WTC11 (cell line): ENCODE measurements around the gene ZFPM1. TPM values are rescaled to one million over a fixed set of nuclear protein-coding genes. Genes with fewer than 3 reads are reported as not detected.

ENCODE experiments used
- ATAC-seq: fragments of 200-7000 bp; cut with Tn5 transposase; 2 replicates; pipeline ENCODE4 v1.10.0; 2021; ENCODE audit warnings: mild to moderate bottlenecking, moderate library complexity
- CTCF ChIA-PET: fragments of 300-600 bp; sonication (Branson Sonifier 250); formaldehyde crosslinking; loops from one replicate; lab custom pipeline; 2021; ENCODE audit warnings: antibody characterized with exemption; lab: Charles Lee
- POLR2A ChIA-PET: fragments of 350-600 bp; sonication (Branson Sonifier 250); formaldehyde crosslinking; loops from one replicate; lab custom pipeline; 2021; ENCODE audit warnings: antibody characterized with exemption; lab: Charles Lee
- DNase-seq: peaks from one replicate; pipeline ENCODE4 v3.0.0; 2021; ENCODE audit warnings: low spot score
- H3K27ac Mint-ChIP-seq: 2 replicates; pipeline ENCODE4 v1.8.0; 2021; ENCODE audit warnings: mixed read lengths
- H3K27me3 Mint-ChIP-seq: 2 replicates; pipeline ENCODE4 v1.8.0; 2021; ENCODE audit warnings: low read depth, mild to moderate bottlenecking, moderate library complexity, mixed read lengths
- H3K36me3 Mint-ChIP-seq: 2 replicates; pipeline ENCODE4 v1.8.0; 2021; ENCODE audit warnings: mixed read lengths
- H3K4me1 Mint-ChIP-seq: 2 replicates; pipeline ENCODE4 v1.8.0; 2022; ENCODE audit warnings: mixed read lengths
- H3K4me3 Mint-ChIP-seq: 2 replicates; pipeline ENCODE4 v1.8.0; 2021; ENCODE audit warnings: mild to moderate bottlenecking, moderate library complexity, mixed read lengths
- H3K9me3 Mint-ChIP-seq: 2 replicates; pipeline ENCODE4 v1.8.0; 2021; ENCODE audit warnings: mixed read lengths
- ATF2 ChIP-seq: sonication (generic); formaldehyde crosslinking; IDR thresholded peaks from 2 replicates; pipeline ENCODE4 v1.8.1; 2022; ENCODE audit warnings: low read depth, missing genetic modification reagents, borderline replicate concordance
- E2F1 ChIP-seq: sonication (generic); formaldehyde crosslinking; IDR thresholded peaks from 2 replicates; pipeline ENCODE4 v1.8.0; 2022; ENCODE audit warnings: mild to moderate bottlenecking, missing genetic modification reagents
- FOXK1 ChIP-seq: sonication (generic); formaldehyde crosslinking; IDR thresholded peaks from 2 replicates; pipeline ENCODE4 v1.8.0; 2022; ENCODE audit warnings: mild to moderate bottlenecking, moderate library complexity, missing genetic modification reagents
- FOXP1 ChIP-seq: sonication (generic); formaldehyde crosslinking; IDR thresholded peaks from 2 replicates; pipeline ENCODE4 v1.8.0; 2022; ENCODE audit warnings: missing genetic modification reagents, mild to moderate bottlenecking, moderate library complexity, borderline replicate concordance
- GABPB1 ChIP-seq: sonication (generic); formaldehyde crosslinking; IDR thresholded peaks from 2 replicates; pipeline ENCODE4 v1.8.1; 2023; ENCODE audit warnings: mild to moderate bottlenecking, missing genetic modification reagents
- JUN ChIP-seq: sonication (generic); formaldehyde crosslinking; IDR thresholded peaks from 2 replicates; pipeline ENCODE4 v1.8.0; 2023; ENCODE audit warnings: mild to moderate bottlenecking, missing genetic modification reagents
- KAT7 ChIP-seq: sonication (generic); formaldehyde crosslinking; IDR thresholded peaks from 2 replicates; pipeline ENCODE4 v1.8.1; 2023; ENCODE audit warnings: missing genetic modification reagents, mild to moderate bottlenecking, borderline replicate concordance
- MAX ChIP-seq: sonication (generic); formaldehyde crosslinking; IDR thresholded peaks from 2 replicates; pipeline ENCODE4 v1.8.0; 2022; ENCODE audit warnings: mild to moderate bottlenecking, missing genetic modification reagents
- MYBL2 ChIP-seq: sonication (generic); formaldehyde crosslinking; IDR thresholded peaks from 2 replicates; pipeline ENCODE4 v1.8.1; 2023; ENCODE audit warnings: mild to moderate bottlenecking, moderate library complexity, missing genetic modification reagents
- NR2C2 ChIP-seq: sonication (generic); formaldehyde crosslinking; IDR thresholded peaks from 2 replicates; pipeline ENCODE4 v1.8.0; 2022; ENCODE audit warnings: mild to moderate bottlenecking, missing genetic modification reagents
- NR3C1 ChIP-seq: sonication (generic); formaldehyde crosslinking; conservative IDR thresholded peaks from 2 replicates; pipeline ENCODE4 v1.8.1; 2023; ENCODE audit warnings: low read depth, mild to moderate bottlenecking, missing genetic modification reagents
- SMAD3 ChIP-seq: sonication (generic); formaldehyde crosslinking; IDR thresholded peaks from 2 replicates; pipeline ENCODE4 v1.8.0; 2022; ENCODE audit warnings: missing genetic modification reagents, mild to moderate bottlenecking, borderline replicate concordance
- ZNF121 ChIP-seq: sonication (generic); formaldehyde crosslinking; IDR thresholded peaks from 2 replicates; pipeline ENCODE4 v1.8.0; 2023; ENCODE audit warnings: missing genetic modification reagents
- ZNF423 ChIP-seq: fragments of 250-450 bp; sonication (Bioruptor Pico); IDR thresholded peaks from 2 replicates; pipeline ENCODE4 v2.1.2; 2022; ENCODE audit warnings: mild to moderate bottlenecking, moderate library complexity
- ZNF671 ChIP-seq: fragments of 250-450 bp; sonication (Bioruptor Pico); IDR thresholded peaks from 2 replicates; pipeline ENCODE4 v1.8.0; 2021; ENCODE audit warnings: mild to moderate bottlenecking
- ZSCAN18 ChIP-seq: fragments of 250-450 bp; sonication (Bioruptor Pico); IDR thresholded peaks from 2 replicates; pipeline ENCODE4 v2.1.2; 2022; ENCODE audit warnings: mild to moderate bottlenecking, moderate library complexity
- total RNA-seq: library from RNA; stranded (reverse); gene quantifications from 3 replicates; pipeline ENCODE4 v1.2.3, GENCODE V29; 2021
- TF ChIP-seq, protein P1 (sequence below): sonication (generic); formaldehyde crosslinking; IDR thresholded peaks from 2 replicates; pipeline ENCODE4 v1.8.1; 2023; ENCODE audit warnings: mild to moderate bottlenecking, missing genetic modification reagents, borderline replicate concordance
- TF ChIP-seq, protein P2 (sequence below): sonication (generic); formaldehyde crosslinking; IDR thresholded peaks from 2 replicates; pipeline ENCODE4 v1.8.1; 2023; ENCODE audit warnings: mild to moderate bottlenecking, missing genetic modification reagents

ZFPM1 gene
- total RNA-seq, 1 experiment from 2014 or later = 9.3 TPM

DNA sequence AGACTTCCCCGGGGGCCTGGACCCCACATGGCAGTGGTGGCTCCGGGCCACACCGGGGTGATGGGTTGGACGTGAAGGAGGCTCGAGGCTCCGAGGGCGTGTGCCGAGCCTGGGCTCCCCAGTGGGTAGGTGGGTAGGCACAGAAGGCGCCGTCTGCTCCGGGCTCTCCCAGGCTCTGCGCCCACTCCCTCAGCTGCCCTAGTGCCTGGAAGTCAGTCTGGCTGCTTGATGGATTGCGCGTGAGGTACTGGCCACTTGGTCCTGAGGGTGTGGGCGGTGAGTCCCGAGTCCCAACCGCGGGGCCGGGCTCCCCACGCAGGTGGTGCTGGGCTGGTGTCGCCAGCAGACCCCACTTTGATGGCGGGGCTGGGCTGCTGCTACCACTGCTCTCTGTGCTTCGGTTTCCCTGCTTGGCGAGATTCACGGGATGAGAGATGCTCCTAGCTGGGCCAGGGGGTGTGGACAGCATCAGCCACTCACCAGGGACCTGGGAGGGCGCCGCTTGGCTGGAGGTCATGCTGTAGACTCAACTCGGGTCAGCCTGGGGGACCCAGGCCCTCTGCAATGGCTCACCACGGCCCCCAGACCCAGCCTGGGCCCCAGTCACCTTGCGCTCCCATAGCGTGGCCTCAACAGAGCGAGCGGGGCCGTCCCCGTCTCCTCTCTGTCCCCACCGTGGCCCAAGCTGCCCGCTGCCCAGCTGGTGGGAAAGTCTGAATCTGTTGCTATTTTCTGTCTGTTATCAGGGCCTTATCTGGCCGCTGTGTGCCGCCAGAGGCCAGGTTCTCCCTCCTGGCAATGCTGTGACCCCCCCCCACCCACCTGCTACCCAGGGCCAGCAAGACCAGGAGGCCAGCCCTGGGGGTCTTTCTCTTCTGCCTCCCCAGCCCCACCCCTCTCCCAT lies 26.1 kb downstream of the ZFPM1 start (continued):
- TF ChIP-seq MAX (CRISPR knock-in tag) = no peak
- TF ChIP-seq ZNF121 = no peak

- TF ChIP-seq ZNF423 (CRISPR knock-in tag) = no peak
- TF ChIP-seq, protein P1, sequence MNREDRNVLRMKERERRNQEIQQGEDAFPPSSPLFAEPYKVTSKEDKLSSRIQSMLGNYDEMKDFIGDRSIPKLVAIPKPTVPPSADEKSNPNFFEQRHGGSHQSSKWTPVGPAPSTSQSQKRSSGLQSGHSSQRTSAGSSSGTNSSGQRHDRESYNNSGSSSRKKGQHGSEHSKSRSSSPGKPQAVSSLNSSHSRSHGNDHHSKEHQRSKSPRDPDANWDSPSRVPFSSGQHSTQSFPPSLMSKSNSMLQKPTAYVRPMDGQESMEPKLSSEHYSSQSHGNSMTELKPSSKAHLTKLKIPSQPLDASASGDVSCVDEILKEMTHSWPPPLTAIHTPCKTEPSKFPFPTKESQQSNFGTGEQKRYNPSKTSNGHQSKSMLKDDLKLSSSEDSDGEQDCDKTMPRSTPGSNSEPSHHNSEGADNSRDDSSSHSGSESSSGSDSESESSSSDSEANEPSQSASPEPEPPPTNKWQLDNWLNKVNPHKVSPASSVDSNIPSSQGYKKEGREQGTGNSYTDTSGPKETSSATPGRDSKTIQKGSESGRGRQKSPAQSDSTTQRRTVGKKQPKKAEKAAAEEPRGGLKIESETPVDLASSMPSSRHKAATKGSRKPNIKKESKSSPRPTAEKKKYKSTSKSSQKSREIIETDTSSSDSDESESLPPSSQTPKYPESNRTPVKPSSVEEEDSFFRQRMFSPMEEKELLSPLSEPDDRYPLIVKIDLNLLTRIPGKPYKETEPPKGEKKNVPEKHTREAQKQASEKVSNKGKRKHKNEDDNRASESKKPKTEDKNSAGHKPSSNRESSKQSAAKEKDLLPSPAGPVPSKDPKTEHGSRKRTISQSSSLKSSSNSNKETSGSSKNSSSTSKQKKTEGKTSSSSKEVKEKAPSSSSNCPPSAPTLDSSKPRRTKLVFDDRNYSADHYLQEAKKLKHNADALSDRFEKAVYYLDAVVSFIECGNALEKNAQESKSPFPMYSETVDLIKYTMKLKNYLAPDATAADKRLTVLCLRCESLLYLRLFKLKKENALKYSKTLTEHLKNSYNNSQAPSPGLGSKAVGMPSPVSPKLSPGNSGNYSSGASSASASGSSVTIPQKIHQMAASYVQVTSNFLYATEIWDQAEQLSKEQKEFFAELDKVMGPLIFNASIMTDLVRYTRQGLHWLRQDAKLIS (CRISPR knock-in tag) = no peak
- TF ChIP-seq NR2C2 (CRISPR knock-in tag) = no peak
- no peak for TF ChIP-seq E2F1 (CRISPR knock-in tag)
- no peak for TF ChIP-seq NR3C1
- no peak for TF ChIP-seq FOXK1
- TF ChIP-seq ATF2 (CRISPR knock-in tag) = no peak
- TF ChIP-seq SMAD3 (CRISPR knock-in tag) = no peak
- no peak for TF ChIP-seq MAX (CRISPR knock-in tag)
- TF ChIP-seq GABPB1 (CRISPR knock-in tag) = no peak
- TF ChIP-seq, protein P2, sequence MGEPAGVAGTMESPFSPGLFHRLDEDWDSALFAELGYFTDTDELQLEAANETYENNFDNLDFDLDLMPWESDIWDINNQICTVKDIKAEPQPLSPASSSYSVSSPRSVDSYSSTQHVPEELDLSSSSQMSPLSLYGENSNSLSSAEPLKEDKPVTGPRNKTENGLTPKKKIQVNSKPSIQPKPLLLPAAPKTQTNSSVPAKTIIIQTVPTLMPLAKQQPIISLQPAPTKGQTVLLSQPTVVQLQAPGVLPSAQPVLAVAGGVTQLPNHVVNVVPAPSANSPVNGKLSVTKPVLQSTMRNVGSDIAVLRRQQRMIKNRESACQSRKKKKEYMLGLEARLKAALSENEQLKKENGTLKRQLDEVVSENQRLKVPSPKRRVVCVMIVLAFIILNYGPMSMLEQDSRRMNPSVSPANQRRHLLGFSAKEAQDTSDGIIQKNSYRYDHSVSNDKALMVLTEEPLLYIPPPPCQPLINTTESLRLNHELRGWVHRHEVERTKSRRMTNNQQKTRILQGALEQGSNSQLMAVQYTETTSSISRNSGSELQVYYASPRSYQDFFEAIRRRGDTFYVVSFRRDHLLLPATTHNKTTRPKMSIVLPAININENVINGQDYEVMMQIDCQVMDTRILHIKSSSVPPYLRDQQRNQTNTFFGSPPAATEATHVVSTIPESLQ = no peak
- no peak for TF ChIP-seq ZSCAN18
- no peak for TF ChIP-seq MYBL2
- TF ChIP-seq JUN (CRISPR knock-in tag) = no peak
- no peak for TF ChIP-seq ZNF671 (CRISPR knock-in tag)
- no peak for TF ChIP-seq FOXP1
- TF ChIP-seq KAT7 (CRISPR knock-in tag) = no peak
Measured at GRCh38 chr16:88479793-88480760, 27.0 kb downstream of the ZFPM1 start.

More at GRCh38 chr16:88479793-88480760, 27.0 kb downstream of the ZFPM1 start:
- no peaks in the 10 kb centered on the region for H3K36me3 Mint-ChIP-seq
- peaks cover 9% of the 10 kb centered on the region; the same call in 1 of the 2 replicates for H3K4me1 Mint-ChIP-seq
- no peaks in the 10 kb centered on the region for H3K27me3 Mint-ChIP-seq
- ATAC-seq = no peak
- ChIA-PET CTCF (interaction anchor here (1.4 to 2.4 kb wide), 4 partner anchors 10 to 43 kb away, joined by 4 to 7 read pairs (median 4); no protein-coding TSS in a partner anchor), POLR2A (no interaction called here)
- no peaks in the 10 kb centered on the region for H3K9me3 Mint-ChIP-seq
- DNase-seq = no peak
- 0 out of 2 replicates have a peak overlapping the region, but pooled peaks have one; percentile 57 for H3K27ac Mint-ChIP-seq
- H3K4me3 Mint-ChIP-seq = no peak overlapping the region
